ENCODE measurements around the gene LPO.
A peak's percentile ranks its signal among the peaks of the same experiment; 100 is the strongest.

Gene LPO

DNA sequence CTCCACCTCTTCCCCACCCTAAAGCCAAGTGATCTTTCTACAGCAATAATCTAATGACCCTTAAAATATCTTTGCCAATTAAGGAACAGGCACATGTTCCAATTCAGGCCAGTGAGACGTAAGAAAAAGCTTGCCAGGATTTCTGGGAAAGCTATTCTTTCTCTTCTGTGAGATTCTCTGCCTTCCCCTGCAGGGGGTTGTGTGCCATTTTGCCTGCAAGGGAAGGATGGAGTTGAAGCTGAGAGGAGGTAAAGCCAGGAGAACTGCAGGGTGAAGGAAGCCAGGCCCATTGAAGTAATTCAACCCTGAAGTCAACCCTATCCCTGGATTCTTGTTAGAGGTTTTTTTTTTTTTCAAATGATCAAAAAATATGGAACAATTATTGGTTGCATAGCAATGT is 9.0 kb upstream of the LPO start:
- DNase-seq (ENCODE audit: low read depth) = no peak

DNA sequence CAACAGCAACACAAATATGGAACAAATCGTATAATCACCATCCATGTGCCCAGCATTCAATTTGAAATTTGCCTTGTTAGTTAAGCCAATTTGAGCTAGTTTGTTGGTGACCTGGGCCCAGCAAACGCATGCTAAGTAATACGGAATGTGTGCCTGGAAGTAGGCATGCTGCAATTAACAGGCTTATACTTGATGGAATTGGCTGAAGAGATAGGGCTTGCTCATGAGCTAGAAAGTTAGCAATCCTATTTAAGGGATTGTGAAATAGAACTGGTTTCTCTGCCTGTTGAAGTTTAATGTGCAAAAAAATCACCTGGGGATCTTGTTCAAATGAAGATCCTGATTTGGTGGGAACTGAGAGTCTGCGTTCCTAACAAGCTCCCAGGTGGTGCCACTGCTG is 8.5 kb upstream of the LPO start:
- DNase-seq (ENCODE audit: low read depth) = no peak

DNA sequence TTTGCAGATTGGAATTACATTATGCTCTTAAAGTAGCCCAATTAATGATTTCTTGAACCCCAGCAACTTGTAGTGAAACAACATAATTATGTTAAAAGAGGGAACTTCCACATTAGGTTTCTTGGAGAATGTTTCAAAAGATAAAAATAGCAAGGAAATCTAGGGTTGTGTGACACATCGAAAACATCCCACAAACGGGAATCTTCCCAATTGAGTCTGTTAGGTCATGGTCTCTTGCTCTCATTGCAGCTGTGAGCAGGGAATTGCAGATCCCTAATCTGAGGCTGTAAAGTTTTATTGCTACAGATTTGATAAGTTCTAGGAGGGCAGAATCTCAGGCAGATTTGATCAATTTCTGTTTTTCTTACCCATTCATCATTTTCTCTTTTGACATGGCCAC is 6.7 kb upstream of the LPO start:
- DNase-seq (ENCODE audit: low read depth) = no peak

DNA sequence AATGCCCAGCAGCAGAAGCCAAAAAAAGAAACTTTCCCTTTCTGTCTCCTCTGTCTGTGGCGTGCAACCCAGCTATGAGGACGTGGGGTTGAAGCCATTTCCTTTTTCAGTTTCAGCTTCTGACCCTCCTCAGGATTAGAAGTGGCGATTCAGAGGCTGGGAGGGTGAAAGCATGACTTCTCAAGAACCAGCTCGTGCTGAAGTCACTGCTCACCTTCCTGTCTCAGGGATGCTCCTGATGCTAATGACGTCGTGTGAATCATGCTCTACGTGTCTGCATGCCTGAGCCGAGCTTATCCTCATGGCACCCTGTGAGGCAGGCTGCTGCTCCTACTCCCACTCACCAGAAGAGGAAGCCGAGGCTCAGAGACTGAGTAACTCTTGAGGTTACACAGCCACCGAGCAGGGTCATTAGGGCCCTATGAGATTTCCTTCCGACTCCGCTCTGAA is 5.7 kb upstream of the LPO start:
- no peak for DNase-seq (ENCODE audit: low read depth)

DNA sequence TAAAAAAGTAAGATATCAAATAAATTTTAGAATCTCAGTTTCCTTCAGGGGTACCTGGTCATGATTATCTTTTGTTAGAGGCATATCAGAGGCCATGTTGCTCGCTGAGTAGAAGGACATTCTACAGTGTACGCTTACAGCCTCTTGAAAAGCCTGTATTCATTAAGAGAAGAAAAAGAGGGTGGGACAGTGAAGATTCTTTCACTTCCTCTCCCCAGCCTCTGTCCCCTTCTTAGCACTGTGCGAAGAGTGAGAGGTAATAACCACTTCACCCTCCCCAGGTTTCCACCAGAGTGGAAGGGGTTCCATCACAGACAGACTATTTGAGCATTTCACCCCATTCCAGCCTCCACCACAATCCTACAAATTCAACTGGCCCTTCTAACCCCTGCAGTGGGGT is 4.8 kb upstream of the LPO start:
- DNase-seq (ENCODE audit: low read depth) = no peak

DNA sequence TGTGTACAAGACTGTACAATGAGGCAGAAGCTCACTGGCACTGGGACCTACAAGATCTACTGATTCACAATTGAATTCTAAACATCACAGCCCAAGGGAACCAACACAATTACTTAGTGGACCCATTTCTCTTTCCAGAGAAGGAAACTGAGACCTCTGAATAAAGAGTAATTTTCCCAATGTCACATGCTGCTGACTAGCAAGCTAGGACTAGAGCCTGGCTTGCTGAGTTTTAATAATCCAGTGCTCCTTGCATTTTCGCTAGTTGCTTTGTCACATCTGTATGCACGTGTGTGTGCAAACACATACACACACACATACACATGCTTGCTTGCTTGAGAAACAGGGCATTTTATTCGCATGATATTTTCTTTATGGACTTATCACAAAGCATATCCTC is 3.9 kb upstream of the LPO start:
- no peak for DNase-seq (ENCODE audit: low read depth)

DNA sequence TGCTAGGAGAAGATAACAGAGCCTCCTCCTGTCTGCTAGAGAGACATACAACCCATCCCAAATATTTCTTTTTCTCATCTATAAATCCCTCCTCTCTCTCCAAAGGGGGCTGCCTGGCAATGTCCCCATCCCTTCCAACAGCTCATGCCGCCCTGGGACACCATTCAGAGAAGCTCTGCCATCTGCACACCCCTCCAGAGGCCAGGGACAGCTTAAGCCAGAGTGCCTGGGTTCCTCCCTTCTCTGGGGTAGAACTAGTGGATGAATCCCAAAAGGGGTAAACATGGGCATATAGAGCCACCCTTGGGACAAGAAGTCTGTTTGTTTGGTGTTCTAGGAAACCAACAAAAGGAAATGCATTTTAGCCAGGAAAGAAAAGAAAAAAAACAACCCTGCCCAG is 2.6 kb upstream of the LPO start:
- DNase-seq (ENCODE audit: low read depth) = no peak

DNA sequence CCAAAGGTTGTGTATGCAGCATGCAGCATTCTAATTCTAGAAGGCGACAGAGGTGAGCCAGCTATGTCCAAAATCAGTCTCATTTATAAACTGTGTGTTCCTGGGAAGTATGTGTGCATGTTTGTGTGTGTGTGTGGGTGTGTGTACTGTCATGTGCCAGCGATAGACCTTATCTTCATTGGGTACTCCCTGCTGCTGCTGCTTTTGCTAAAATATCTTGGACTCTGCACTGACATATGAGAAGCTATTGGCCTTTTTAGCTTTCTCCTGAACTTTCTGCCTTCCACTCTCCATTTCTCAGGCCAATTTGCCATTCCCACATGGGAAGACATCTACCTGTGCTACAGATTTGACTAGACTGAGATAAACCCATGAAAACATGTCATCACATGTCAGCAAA is 2.0 kb upstream of the LPO start:
- no peak for DNase-seq (ENCODE audit: low read depth)

DNA sequence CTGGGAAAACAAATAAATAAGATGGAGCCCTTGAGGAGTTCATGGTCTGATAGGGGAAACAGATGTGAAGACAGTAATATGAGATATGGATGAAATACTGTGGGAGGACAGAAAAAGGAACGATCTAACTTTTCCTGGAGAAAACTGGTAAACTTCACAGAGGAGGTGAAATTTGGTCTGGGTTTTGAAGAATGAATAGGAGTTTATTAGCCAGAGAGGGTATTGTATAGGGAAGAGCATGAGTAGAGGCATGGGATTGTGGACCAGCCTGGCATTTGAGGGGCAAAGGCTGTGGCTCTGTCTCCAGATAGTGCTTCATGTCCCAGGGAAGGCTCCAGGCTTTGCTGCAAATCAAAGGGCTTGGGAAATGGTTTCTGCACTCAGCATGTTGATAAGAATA is 1.6 kb downstream of the LPO start:
- DNase-seq (ENCODE audit: low read depth) = no peak

DNA sequence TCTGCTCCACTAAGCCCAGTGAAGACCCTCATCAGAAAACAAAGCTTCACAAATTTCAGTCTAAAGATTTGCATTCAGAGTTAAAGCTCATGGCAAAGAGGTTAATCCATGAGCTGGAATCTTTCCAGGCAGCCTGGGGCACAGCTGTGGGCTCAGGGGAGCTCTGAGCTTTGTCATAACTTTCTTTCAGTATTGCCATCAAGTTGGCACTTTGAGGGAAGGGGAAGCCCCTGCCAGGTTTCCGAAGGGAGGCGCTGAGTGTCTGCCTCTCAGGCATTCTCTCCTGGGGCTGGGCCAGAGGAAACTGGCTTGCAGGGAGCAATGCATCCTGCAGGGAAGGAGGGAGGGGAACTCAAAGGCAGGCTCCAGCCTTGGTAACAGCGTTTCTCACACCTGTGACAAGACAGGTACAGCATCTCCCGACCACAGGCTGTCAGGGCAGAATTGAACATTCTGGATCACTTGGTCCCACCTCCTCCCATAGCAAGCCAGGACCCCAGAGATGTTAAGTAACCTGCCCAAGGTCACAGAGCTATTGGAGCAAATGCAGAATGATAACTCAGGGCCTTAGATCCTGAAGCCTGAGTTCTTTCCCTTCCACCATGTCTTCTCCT is 3.9 kb downstream of the LPO start:
- no peak for DNase-seq (ENCODE audit: low read depth)

DNA sequence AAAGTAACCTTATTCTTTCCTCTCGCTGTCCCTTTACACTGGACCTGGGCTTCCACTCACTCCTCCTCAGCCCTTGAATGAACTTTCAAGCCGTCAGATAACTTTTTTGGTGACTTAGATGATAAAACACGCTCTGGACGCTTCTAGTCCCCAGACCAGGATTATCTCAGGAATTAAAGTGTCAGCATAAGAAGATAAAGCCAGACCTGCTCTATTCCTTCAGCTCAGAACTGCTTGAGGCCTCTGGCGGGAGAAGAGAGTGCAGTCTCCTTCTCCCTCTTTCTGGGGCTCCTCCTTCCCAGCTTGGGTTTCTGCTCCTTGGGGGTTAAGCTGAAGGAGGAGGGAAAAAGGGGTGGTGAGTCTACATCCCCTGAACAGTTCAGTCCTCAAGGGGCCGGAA is 6.6 kb downstream of the LPO start:
- no peak for DNase-seq (ENCODE audit: low read depth)

DNA sequence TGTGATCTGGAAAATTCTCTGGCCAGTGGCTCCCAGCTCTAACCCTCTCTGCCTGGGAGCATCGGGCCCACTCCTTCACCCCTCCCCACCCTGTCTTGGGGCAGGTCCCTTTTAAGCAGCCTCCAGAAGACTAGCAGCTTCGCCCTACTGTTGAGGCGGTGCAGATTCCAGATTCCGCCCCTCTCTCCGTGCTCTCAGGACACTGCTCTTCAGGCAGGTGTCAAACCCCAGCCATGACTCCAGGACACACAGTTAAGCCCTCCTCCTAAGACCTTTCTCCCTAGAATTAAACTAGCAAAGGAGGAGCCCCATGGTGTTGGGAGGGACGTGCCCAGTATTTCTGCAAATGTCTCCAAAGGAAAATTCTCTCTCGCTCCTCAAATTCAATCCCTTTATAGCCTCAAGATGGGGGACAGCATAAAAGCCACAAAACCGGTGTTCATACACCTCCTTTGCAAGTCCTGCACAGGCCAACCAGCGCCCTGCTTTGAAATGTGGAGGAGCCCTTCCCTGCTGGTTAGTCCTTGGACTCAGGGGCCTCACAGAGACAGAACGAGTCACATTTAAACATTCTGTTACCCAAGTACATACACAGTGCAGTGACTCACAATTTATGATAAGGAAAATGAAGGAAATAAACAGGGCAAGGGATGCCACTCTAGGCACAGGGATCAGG is 7.2 kb downstream of the LPO start:
- DNase-seq (ENCODE audit: low read depth) = no peak

DNA sequence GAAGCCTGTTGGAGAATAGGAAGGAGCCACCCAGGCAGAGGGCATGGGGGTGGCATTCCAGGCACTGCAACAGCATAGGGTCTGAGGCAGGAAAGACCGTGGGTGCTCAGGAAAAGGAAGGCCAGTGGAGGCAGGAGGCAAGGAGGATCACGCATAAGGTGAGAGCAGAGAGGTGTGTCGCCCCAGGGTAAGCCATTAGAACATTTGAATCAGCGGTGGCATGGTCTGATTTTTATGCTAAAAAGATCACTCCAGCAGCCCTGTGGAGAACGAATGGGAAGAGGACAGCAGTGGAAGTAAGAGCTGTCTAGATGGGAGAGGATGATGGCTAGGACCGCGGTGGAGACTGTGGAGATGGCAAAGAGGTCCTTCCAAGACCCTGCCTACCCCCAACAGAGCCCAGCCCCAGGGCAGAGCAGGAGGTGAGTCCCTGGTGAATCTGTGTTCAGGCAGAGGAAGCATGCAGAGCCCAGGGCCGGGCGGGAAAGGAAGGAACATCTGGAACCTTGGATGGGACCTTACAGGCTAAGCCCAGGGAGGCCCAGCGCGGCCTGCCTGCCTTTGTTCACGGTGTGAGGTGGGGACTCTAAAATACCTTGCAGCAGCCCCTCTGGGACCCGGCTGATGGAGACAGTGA is 7.8 kb downstream of the LPO start:
- DNase-seq (ENCODE audit: low read depth) = no peak

DNA sequence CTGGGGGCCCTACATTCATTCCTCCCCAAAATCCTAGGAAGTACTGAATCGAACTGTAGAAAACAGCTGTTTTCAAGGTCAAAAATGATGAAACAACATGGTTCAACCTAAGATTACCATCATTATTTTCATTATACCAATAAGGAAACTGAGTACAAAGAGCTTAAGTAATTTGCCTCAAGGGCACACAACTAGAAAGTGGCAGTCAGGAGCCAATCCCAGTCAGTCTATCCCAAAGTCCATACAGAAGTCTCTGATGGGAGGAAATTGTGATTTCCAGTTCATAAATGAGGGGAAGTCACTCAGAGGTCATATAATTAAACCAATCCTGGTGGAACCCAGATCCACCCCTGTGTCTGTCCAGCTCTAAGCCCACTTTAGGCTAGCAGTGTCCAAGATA is 8.4 kb downstream of the LPO start:
- no peak for DNase-seq (ENCODE audit: low read depth)

DNA sequence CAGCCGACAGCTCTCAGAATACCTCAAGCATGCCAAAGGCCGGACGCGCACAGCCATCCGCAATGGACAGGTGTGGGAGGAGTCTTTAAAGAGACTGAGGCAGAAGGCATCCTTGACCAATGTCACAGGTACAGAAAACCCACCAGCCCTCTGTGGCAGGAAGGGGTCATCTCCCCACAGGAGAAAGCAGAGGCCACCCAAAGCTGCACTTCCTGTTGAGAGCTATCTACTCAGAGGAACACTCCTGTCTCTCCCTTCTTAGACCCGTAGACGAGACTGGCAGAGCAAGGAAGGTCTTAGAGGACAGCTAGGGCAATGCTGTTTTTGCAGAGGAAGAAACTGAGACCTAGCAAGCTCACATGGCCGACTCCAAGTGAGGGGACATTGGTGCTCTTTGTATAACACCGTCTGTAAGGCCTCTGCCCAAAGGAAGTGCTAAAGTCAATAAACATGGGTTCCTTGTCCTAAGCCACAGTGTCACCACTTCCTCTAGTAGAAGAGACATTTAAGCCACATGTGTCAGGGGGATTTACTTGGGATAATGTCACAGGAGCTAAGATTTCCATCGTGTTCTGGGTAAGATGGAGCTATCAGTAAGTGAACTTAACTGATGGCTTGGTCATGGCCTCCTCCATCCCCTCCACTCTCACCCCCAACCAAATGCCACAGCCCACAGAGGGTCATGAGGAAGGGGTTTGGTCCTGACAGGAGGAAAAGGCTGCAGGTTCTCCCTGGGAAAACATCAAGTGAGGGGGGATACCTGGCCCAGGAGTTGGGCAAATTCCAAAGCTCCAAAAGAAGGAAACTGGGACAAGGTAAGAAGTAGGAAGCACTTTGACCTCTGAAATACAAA is 9.4 kb downstream of the LPO start:
- no peak for DNase-seq (ENCODE audit: low read depth)

DNA sequence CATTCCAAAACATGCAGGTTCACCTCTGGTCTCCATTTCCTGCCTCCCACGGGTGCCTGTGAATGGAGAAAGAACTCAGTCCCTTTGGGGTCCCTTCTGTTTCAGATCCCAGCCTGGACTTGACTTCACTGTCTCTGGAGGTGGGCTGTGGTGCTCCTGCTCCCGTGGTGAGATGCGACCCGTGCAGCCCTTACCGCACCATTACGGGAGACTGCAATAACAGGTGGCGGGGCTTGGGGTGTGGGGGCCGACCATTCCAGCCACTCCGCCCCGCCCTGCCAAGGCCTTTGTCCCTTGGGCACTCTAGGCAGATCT is 10.5 kb downstream of the LPO start:
- no peak for DNase-seq (ENCODE audit: low read depth)

DNA sequence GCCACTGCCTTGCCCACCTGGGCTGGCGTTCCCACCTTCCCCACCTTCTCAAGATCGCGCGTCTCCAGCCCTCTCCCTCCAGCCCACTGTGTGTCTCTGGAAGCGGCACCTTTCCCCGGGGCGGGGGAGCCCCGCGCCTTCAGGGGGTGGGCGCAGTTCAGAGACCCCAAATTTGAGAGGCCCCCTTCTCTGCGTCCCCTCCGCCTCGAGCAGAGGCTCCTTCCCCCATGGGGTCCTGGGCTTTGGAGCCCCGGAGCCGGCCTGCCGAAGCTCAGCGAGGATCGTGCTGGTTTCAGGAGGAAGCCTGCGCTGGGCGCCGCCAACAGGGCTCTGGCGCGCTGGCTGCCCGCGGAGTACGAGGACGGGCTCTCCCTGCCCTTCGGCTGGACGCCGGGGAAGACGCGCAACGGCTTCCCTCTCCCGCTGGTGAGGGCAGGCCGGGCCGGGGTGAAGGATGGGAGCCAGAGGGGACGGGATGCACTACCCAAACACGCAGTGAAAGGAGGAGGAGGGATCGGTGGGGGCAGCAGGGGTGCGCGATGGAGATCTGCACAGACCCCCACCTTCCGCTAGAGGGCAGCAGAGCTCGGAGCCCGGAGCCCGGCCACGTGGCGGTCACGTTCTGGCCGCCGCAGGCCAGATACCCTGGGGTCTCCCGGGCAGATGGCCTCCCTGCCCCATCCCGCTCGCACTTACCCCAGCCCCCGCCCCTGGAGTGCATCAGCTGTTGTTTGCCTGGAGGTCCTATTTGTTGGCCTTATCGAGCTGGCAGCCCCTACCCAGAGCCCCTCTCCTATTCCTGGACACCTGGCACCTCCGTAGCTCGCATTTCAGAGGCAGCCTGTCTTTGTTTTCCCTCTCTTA is 11.1 kb downstream of the LPO start:
- DNase-seq (ENCODE audit: low read depth) = peak; percentile 69

DNA sequence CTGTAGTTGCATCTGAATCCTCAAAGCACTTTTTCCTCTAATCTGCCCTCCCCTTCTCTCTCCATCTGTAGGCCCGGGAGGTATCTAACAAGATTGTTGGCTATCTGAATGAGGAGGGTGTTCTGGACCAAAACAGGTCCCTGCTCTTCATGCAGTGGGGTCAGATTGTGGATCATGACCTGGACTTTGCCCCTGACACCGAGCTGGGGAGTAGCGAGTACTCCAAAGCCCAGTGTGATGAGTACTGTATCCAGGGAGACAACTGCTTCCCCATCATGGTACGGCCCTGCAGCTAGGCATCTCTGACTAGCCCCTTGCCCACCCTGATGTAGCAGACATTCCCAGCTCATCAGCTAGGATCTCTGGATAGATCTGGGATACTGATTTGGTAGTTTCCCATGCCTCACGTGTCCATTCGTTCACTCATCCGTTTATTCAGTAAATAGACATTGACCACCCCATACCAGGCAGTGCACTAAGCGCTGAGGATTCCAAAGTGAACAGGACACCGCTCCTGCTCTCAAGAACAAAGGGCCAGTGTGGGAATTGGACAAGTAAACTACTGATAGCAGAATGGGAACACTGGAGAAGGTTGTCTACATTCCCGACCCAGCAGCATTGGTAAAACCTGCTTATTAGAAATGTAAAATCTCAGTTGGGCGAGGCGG is 12.1 kb downstream of the LPO start:
- no peak for DNase-seq (ENCODE audit: low read depth)

DNA sequence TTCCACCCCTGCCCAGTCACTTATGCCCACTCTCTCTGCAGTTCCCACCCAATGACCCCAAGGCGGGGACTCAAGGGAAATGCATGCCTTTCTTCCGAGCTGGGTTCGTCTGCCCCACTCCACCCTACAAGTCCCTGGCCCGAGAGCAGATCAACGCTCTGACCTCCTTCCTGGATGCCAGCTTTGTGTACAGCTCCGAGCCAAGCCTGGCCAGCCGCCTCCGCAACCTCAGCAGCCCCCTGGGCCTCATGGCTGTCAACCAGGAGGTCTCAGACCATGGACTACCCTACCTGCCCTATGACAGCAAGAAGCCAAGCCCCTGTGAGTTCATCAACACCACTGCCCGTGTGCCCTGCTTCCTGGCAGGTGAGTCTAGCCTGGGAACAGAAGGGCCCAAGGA is 13.8 kb downstream of the LPO start:
- DNase-seq (ENCODE audit: low read depth) = no peak

DNA sequence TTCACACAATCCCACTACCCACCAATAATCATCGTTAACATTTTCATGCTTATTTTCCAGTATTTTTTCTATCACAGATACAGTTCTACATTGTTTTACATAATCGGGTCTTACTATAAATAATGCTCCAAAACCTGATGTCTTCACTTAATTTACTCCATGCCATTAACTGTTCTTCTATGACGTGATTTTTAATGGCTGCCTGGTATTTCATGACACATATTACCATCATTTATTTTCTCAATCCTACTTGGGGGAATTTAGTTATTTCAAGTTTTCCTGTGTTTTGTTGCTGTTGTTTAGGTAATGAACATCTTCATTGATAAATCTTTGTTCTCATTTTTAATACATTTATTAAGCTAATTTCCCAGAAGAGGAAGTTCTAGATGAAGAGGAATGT is 14.7 kb downstream of the LPO start:
- no peak for DNase-seq (ENCODE audit: low read depth)

DNA sequence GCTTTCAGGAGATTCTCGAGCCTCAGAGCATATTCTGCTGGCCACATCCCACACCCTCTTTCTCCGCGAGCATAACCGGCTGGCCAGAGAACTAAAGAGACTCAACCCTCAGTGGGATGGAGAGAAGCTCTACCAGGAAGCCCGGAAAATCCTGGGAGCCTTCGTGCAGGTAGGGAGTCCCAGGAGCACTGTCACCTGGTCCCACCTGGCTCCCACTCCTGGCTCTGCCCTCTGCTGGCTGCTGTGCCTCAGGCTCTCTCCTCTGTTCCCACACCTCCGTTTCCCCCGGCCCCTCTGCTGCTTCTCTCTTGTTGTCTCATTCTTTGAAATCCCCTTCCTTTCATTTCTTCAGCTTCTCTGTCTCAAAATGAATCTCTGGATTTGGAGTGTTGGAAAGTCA is 16.4 kb downstream of the LPO start:
- no peak for DNase-seq (ENCODE audit: low read depth)

DNA sequence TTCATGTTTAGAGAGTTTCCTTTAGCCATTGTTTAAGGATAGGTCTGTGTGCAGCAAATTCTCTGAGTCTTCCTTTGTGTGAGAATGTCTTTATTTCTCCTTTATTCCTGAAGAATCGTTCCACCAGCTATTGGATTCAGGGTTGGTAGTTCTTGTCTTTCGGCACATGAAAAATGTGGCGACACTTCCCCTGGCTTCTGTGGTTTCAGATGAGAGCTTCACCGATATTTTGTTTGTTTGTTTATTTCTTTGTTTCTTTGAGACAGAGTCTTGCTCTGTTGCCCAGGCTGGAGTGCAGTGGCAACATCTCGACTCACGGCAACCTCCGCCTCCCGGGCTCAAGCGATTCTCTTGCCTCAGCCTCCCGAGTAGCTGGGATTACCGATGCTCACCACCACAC is 23.8 kb downstream of the LPO start:
- no peak for DNase-seq (ENCODE audit: low read depth)
